Smooth muscle cell of the brain vasculature (primary cell): Measurements from ENCODE around the gene DUSP1.

Experiments used
- DNase-seq: peaks from one replicate; pipeline ENCODE4 v3.0.0-alpha.2; 2012; ENCODE audit warnings: low read depth, low spot score

The DUSP1 gene

GRCh38 chr5:172724242-172725183 lies 46.5 kb downstream of the DUSP1 start:
- DNase-seq, result no peak

GRCh38 chr5:172723508-172723907 lies 47.5 kb downstream of the DUSP1 start:
- no peak for DNase-seq

GRCh38 chr5:172722327-172722815 lies 48.6 kb downstream of the DUSP1 start:
- no peak for DNase-seq

DNA sequence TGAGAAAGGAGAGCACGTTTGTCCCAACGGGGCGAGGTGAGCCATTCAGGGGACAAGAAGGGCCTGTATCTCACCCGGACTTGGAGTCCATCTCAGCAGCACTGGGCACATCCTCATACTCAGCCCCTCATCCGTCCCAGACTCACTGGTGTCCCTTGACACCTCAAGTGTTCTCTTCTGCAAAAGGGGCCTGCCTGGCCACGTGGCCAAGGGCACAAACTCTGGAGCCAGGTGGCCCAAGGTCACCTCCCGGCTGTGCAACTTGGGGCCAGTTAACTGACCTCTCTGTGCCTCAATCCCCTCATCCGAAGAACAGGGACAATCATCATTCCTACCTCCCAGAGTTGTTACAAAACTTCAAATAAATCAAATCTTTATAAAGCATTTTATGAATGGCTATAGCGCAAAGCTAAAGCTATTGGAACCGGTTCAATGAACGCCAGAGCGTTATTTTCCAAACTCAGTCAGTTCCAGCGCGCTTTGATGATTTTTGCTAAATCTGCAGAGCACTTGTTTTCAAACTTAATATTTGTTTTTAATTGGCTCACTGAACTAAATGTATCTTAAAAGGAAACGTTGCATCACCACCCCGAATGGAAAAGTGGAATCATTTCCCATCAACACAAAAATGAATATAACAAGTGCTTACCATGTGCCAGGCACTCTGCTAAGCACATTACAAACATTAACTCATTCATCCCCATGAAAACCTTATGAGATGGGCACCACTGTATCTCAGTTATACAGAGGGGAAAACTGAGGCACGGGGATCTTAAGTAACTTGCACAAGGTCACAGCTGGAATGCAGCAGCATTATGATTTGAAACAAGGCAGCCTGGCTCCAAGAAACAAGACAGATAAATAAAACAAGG lies 49.3 kb downstream of the DUSP1 start:
- DNase-seq, result no peak

- no peak for DNase-seq
Measured at GRCh38 chr5:172720655-172721054, 50.3 kb downstream of the DUSP1 start.

- no peak for DNase-seq
Measured at GRCh38 chr5:172719211-172719610, 51.8 kb downstream of the DUSP1 start.

GRCh38 chr5:172718527-172719114 lies 52.4 kb downstream of the DUSP1 start:
- DNase-seq, result no peak
